GM12892 (cell line): ENCODE data around the gene CAMTA2.

ENCODE experiments used
- POLR2A ChIP-seq: IDR thresholded peaks from 2 replicates; pipeline ENCODE4 v1.6.1; 2011; ENCODE audit warnings: low read depth, low read length, control low read depth
- POLR2AphosphoS5 ChIP-seq: IDR thresholded peaks from 2 replicates; pipeline ENCODE4 v1.6.1; 2011; ENCODE audit warnings: low read depth, low read length, control low read depth
- TAF1 ChIP-seq: IDR thresholded peaks from 2 replicates; pipeline ENCODE4 v1.6.1; 2011; ENCODE audit warnings: low read depth, mild to moderate bottlenecking, control low read depth, low read length, borderline replicate concordance

DNA sequence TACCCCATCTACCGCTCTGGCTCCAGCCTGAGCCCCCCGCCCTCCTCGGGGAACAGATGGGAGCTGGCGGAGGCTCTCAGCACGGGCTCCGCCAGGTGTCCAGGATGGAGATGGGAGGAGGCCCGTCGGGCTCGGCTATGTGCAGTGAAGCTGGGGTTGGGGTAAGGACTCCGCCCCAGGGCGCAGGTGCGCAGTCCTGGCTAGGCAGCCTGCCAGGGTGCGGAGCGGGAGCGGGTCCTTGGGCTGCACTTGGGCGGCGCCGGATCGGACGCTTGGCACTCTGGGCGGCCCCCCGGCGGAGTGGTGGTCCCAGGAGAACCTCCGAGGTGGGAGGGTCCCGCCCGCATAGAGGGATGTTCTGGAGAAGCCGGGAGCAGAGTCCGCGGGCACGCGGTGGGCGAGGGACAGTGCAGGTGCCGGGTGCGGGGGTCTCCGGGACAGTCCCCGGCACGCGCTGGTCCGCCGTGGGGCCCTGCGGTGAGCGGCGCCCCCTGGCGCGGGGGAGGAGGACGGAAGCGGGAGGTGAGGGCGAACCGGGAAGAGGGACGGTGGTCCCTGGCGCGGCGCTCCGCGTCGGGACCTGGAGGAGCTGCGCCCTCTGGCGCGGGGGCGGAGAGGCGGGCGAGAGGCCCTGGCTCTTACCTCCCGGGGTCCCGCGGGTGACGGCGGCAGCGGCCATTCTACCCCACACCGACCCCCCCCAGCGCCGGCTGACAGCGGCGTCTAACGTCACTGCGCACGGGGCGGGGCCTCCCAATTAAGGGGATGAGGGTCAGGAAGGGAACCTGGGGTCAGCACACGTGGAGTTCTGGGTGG is at the start of gene CAMTA2:
- TF ChIP-seq POLR2AphosphoS5 = 0 out of 2 replicates have a peak, but pooled peaks have one; percentile 31
- TF ChIP-seq POLR2A = peak; percentile 52; the same call in 1 of the 2 replicates
- TF ChIP-seq TAF1 = no peak
